IMR-90 (cell line): ENCODE measurements around the gene ANLN. TPM values are rescaled to one million over a fixed set of nuclear protein-coding genes. Genes with fewer than 3 reads are reported as not detected.

Source experiments
- ATAC-seq: fragments of 200-7000 bp; cut with Tn5 transposase; 2 replicates; pipeline ENCODE4 v1.9.1; 2020; ENCODE audit warnings: low read depth, mild to moderate bottlenecking, moderate library complexity
- BruUV-seq: library from RNA; stranded (reverse); fragments of 400-500 nt; replicated peaks from 2 replicates; lab custom pipeline; 2021; lab: Mats Ljungman, UMichigan
- CTCF ChIA-PET: fragments of 300-600 bp; formaldehyde crosslinking; extraction: SDS; loops from one replicate; lab custom pipeline; 2021; ENCODE audit warnings: antibody characterized with exemption; lab: Yijun Ruan, JAX
- POLR2A ChIA-PET: fragments of 300-600 bp; sonication (Branson Sonifier 250); formaldehyde crosslinking; loops from one replicate; lab custom pipeline; 2022; ENCODE audit warnings: antibody characterized with exemption; ENCODE audit not compliant: unreplicated experiment; lab: Charles Lee
- DNase-seq: peaks from one replicate; pipeline ENCODE4 v3.0.0; 2013
- H2AFZ ChIP-seq: replicated peaks from 2 replicates; pipeline ENCODE3; 2013; ENCODE audit warnings: low read length, mild to moderate bottlenecking; ENCODE audit not compliant: poor library complexity
- H2AK5ac ChIP-seq: 2 replicates; pipeline ENCODE4 v1.6.1; 2013; ENCODE audit warnings: low read depth, low read length, inconsistent platforms
- H2AK9ac ChIP-seq: replicated peaks from 2 replicates; pipeline ENCODE3; 2013; ENCODE audit warnings: mild to moderate bottlenecking, low read depth, low read length, moderate library complexity; ENCODE audit not compliant: poor library complexity
- H2BK120ac ChIP-seq: 2 replicates; pipeline ENCODE4 v1.6.1; 2013; ENCODE audit warnings: low read depth, low read length, inconsistent platforms
- H2BK15ac ChIP-seq: 3 replicates; pipeline ENCODE4 v1.6.1; 2013; ENCODE audit warnings: low read depth, low read length, inconsistent platforms
- H2BK20ac ChIP-seq: 2 replicates; pipeline ENCODE4 v1.6.1; 2013; ENCODE audit warnings: low read depth, mild to moderate bottlenecking, inconsistent platforms, low read length, moderate library complexity
- H2BK5ac ChIP-seq: 2 replicates; pipeline ENCODE4 v1.6.1; 2013; ENCODE audit warnings: mild to moderate bottlenecking, low read depth, low read length, inconsistent platforms; ENCODE audit not compliant: poor library complexity, severe bottlenecking
- H3K14ac ChIP-seq: replicated peaks from 2 replicates; pipeline ENCODE4 v1.6.1; 2013; ENCODE audit warnings: low read depth, low read length, inconsistent platforms
- H3K18ac ChIP-seq: 2 replicates; pipeline ENCODE4 v1.6.1; 2013; ENCODE audit warnings: low read depth, low read length, control low read depth
- H3K23ac ChIP-seq: 2 replicates; pipeline ENCODE4 v1.6.1; 2013; ENCODE audit warnings: low read depth, low read length, inconsistent platforms
- H3K27ac ChIP-seq: 2 replicates; pipeline ENCODE4 v1.5.1; 2013; ENCODE audit warnings: mild to moderate bottlenecking, control low read depth, low read length; ENCODE audit not compliant: insufficient read depth
- H3K27me3 ChIP-seq: 2 replicates; pipeline ENCODE4 v1.6.1; 2013; ENCODE audit warnings: low read length; ENCODE audit not compliant: control insufficient read depth, insufficient read depth
- H3K36me3 ChIP-seq: 2 replicates; pipeline ENCODE4 v1.6.1; 2013; ENCODE audit warnings: low read length, mixed read lengths; ENCODE audit not compliant: control insufficient read depth, insufficient read depth
- H3K4ac ChIP-seq: 2 replicates; pipeline ENCODE4 v1.6.1; 2013; ENCODE audit warnings: low read depth, low read length, inconsistent platforms
- H3K4me1 ChIP-seq: 2 replicates; pipeline ENCODE4 v1.6.1; 2013; ENCODE audit warnings: low read length, mixed read lengths; ENCODE audit not compliant: control insufficient read depth, insufficient read depth
- H3K4me2 ChIP-seq: 2 replicates; pipeline ENCODE4 v1.6.1; 2013; ENCODE audit warnings: low read depth, mild to moderate bottlenecking, control low read depth, low read length, moderate library complexity
- H3K4me3 ChIP-seq: 2 replicates; pipeline ENCODE4 v1.5.1; 2013; ENCODE audit warnings: low read depth, mild to moderate bottlenecking, control low read depth, low read length, moderate library complexity; ENCODE audit not compliant: insufficient read depth
- H3K56ac ChIP-seq: 2 replicates; pipeline ENCODE4 v1.6.1; 2013; ENCODE audit warnings: low read length, inconsistent platforms; ENCODE audit not compliant: insufficient read depth; ENCODE audit errors: extremely low read depth
- H3K79me1 ChIP-seq, 2 experiments: 2 replicates each; pipeline ENCODE4 v1.6.1; 2013; ENCODE audit warnings: low read length in 2 of 2, inconsistent platforms in 1 of 2, low read depth in 1 of 2
- H3K9ac ChIP-seq: 2 replicates; pipeline ENCODE4 v1.6.1; 2013; ENCODE audit warnings: low read depth, low read length, control low read depth
- H3K9me1 ChIP-seq: 2 replicates; pipeline ENCODE4 v1.6.1; 2013; ENCODE audit warnings: low read length, inconsistent platforms; ENCODE audit not compliant: insufficient read depth
- H3K9me3 ChIP-seq: 2 replicates; pipeline ENCODE4 v1.6.1; 2013; ENCODE audit warnings: low read length; ENCODE audit not compliant: control insufficient read depth, insufficient read depth
- H4K20me1 ChIP-seq: 2 replicates; pipeline ENCODE4 v1.6.1; 2013; ENCODE audit warnings: low read length, inconsistent platforms; ENCODE audit not compliant: insufficient read depth
- H4K5ac ChIP-seq: 2 replicates; pipeline ENCODE4 v1.6.1; 2013; ENCODE audit warnings: mild to moderate bottlenecking, low read depth, low read length, control low read depth
- H4K8ac ChIP-seq, 2 experiments: 2 replicates each; pipeline ENCODE4 v1.6.1; 2013; ENCODE audit warnings: low read depth in 2 of 2, low read length in 2 of 2, control low read depth in 1 of 2, inconsistent platforms in 1 of 2
- H4K91ac ChIP-seq: 2 replicates; pipeline ENCODE4 v1.6.1; 2013; ENCODE audit warnings: low read depth, low read length, inconsistent platforms; ENCODE audit not compliant: insufficient read depth
- BHLHE40 ChIP-seq: fragments of 150-350 bp; IDR thresholded peaks from 2 replicates; pipeline ENCODE4 v1.6.1; 2016; ENCODE audit warnings: mild to moderate bottlenecking, low read depth, low read length
- CHD1 ChIP-seq: IDR thresholded peaks from 2 replicates; pipeline ENCODE4 v1.6.1; 2012; ENCODE audit warnings: low read depth, low read length, improper control_type of control experiment
- FOS ChIP-seq: fragments of 150-350 bp; IDR thresholded peaks from 2 replicates; pipeline ENCODE4 v1.6.1; 2016; ENCODE audit warnings: low read depth, low read length
- MXI1 ChIP-seq: IDR thresholded peaks from 2 replicates; pipeline ENCODE4 v1.6.1; 2012; ENCODE audit warnings: low read depth, mild to moderate bottlenecking, low read length, moderate library complexity, borderline replicate concordance
- NFE2L2 ChIP-seq: fragments of 150-350 bp; IDR thresholded peaks from 2 replicates; pipeline ENCODE4 v1.6.1; 2016; ENCODE audit warnings: low read depth, mild to moderate bottlenecking, low read length
- POLR2A ChIP-seq: IDR thresholded peaks from 2 replicates; pipeline ENCODE4 v1.6.1; 2012; ENCODE audit warnings: mild to moderate bottlenecking, low read depth, low read length
- RCOR1 ChIP-seq: IDR thresholded peaks from 2 replicates; pipeline ENCODE4 v1.6.1; 2012; ENCODE audit warnings: mild to moderate bottlenecking, low read length, improper control_type of control experiment; ENCODE audit not compliant: insufficient replicate concordance
- SMC3 ChIP-seq: fragments of 150-350 bp; IDR thresholded peaks from 2 replicates; pipeline ENCODE4 v1.6.1; 2016; ENCODE audit warnings: low read depth, mild to moderate bottlenecking, antibody characterized with exemption, low read length, moderate library complexity
- USF2 ChIP-seq: fragments of 150-350 bp; IDR thresholded peaks from 2 replicates; pipeline ENCODE4 v1.6.1; 2017; ENCODE audit warnings: mild to moderate bottlenecking, antibody characterized with exemption, low read length, low read depth
- WGBS, 2 experiments: methylation state at CpG; one replicate each; pipeline versions ENCODE4 v1.1.5 to v1.1.7; 2013; ENCODE audit warnings: missing lambda C conversion rate in 2 of 2; ENCODE audit not compliant: insufficient read length in 1 of 2; ENCODE audit errors: extremely low coverage in 2 of 2; 5-methylcytosine and 5-hydroxymethylcytosine counted together
- dilution Hi-C: fragments of 300-500 bp; cut with HindIII; formaldehyde crosslinking; loops from one replicate; pipeline ENCODE4 v1.14.3; 2018; ENCODE audit warnings: low sequenced_read_pairs; ENCODE audit not compliant: unreplicated experiment
- in situ Hi-C: fragments of 300-500 bp; cut with MboI; formaldehyde crosslinking; loops from 3 replicates; pipeline ENCODE4 v1.14.3; 2019; ENCODE audit warnings: low sequenced_read_pairs, inconsistent platforms, mixed read lengths
- intact Hi-C: fragments of 100-400 bp; cut with micrococcal nuclease; formaldehyde crosslinking; loops from 2 replicates; pipeline ENCODE4 v1.10.0; 2022
- polyA plus RNA-seq, 3 experiments: library from polyadenylated mRNA; depleted of rRNA; stranded (reverse); fragments of >200 nt; gene quantifications; 2 replicates each; pipeline ENCODE4 v1.2.3, GENCODE V29; 2012; ENCODE audit warnings: low replicate concordance in 1 of 3
- total RNA-seq: library from RNA; depleted of rRNA; stranded (reverse); fragments of >200 nt; gene quantifications from 2 replicates; pipeline ENCODE4 v1.2.3, GENCODE V29; 2012
- TF ChIP-seq, protein P1 (sequence below): conservative IDR thresholded peaks from 2 replicates; pipeline ENCODE4 v1.5.1; 2012; ENCODE audit warnings: mild to moderate bottlenecking, low read depth, low read length, improper control_type of control experiment
- TF ChIP-seq, protein P2 (sequence below): fragments of 150-350 bp; IDR thresholded peaks from 2 replicates; pipeline ENCODE4 v1.6.1; 2016; ENCODE audit warnings: low read depth, mild to moderate bottlenecking, low read length, moderate library complexity, borderline replicate concordance

Gene ANLN
- total and polyA plus RNA-seq, 2 of the 4 experiments (the other 2 are of a cell fraction): 60.5 to 276 TPM

DNA sequence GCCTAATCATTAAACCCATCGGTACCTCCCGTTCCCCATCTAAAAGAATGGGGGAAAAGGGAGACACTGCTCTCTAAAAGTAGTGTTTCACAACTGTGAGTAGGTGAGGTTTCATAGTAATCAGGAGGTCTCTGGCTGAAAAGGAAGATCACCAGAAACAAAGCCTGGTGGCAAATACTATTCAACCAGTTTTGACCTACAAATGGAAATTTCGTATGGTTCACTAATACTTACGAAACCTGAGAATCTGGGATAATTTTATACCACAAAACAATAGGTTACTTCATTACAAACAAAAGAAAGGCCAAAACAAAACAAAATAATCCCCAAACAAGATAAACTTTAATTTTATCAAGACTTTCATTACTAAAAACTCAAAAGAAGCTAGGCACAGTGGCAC, 28.4 kb upstream of the ANLN start:
- Histone ChIP-seq H3K9me1 (no peaks in the 10 kb centered on the region), H3K27ac (no peak overlapping the region), H3K4me2 (no peak overlapping the region), H3K9ac (no peak overlapping the region), H2BK20ac (no peak overlapping the region), H2BK120ac (no peak overlapping the region), H2AK5ac (no peak overlapping the region), H3K23ac (no peak overlapping the region), H3K56ac (no peak overlapping the region), H3K27me3 (peaks cover 35% of the 10 kb centered on the region), H3K14ac (no peak overlapping the region), H3K4me3 (no peak overlapping the region), H3K4ac (no peak overlapping the region), H3K9me3 (no peaks in the 10 kb centered on the region), H4K8ac (no peak overlapping the region), H4K91ac (no peak overlapping the region), H2AFZ (no peak overlapping the region), H4K5ac (no peak overlapping the region), H3K79me1 (no peaks in the 10 kb centered on the region), H4K20me1 (no peaks in the 10 kb centered on the region), H3K4me1 (no peaks in the 10 kb centered on the region), H2AK9ac (no peak overlapping the region), H2BK5ac (no peak overlapping the region), H3K36me3 (no peaks in the 10 kb centered on the region), H3K18ac (no peak overlapping the region), H2BK15ac (no peak overlapping the region)
- no CpG with 5 or more reads among the region's 4 CpGs for WGBS, 2 experiments
- BruUV-seq: no TSS peak
- POLR2A ChIA-PET: no interaction called here
- intact Hi-C loops: no loop called here
- TF ChIP-seq FOS: no peak
- TF ChIP-seq MXI1: no peak
- TF ChIP-seq RCOR1: no peak
- TF ChIP-seq SMC3: no peak
- no peak for TF ChIP-seq NFE2L2
- TF ChIP-seq, protein P1, sequence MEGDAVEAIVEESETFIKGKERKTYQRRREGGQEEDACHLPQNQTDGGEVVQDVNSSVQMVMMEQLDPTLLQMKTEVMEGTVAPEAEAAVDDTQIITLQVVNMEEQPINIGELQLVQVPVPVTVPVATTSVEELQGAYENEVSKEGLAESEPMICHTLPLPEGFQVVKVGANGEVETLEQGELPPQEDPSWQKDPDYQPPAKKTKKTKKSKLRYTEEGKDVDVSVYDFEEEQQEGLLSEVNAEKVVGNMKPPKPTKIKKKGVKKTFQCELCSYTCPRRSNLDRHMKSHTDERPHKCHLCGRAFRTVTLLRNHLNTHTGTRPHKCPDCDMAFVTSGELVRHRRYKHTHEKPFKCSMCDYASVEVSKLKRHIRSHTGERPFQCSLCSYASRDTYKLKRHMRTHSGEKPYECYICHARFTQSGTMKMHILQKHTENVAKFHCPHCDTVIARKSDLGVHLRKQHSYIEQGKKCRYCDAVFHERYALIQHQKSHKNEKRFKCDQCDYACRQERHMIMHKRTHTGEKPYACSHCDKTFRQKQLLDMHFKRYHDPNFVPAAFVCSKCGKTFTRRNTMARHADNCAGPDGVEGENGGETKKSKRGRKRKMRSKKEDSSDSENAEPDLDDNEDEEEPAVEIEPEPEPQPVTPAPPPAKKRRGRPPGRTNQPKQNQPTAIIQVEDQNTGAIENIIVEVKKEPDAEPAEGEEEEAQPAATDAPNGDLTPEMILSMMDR: no peak
- TF ChIP-seq POLR2A: no peak
- TF ChIP-seq USF2: no peak
- TF ChIP-seq BHLHE40: no peak
- TF ChIP-seq, protein P2, sequence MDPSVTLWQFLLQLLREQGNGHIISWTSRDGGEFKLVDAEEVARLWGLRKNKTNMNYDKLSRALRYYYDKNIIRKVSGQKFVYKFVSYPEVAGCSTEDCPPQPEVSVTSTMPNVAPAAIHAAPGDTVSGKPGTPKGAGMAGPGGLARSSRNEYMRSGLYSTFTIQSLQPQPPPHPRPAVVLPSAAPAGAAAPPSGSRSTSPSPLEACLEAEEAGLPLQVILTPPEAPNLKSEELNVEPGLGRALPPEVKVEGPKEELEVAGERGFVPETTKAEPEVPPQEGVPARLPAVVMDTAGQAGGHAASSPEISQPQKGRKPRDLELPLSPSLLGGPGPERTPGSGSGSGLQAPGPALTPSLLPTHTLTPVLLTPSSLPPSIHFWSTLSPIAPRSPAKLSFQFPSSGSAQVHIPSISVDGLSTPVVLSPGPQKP: no peak
- no peak for TF ChIP-seq CHD1
- in situ Hi-C loops: no loop called here
- DNase-seq (no peak), ATAC-seq (no peak)
- CTCF ChIA-PET: interaction anchor here (1.2 kb wide), 1 partner anchor 376 kb away, joined by 3 read pairs; no protein-coding TSS in a partner anchor
- dilution Hi-C loops: no loop called here
